ENCODE data around the gene MLXIPL.
"Not testable (repeated sequence)": the region's sequence is repeated elsewhere in the genome, so short reads cannot be mapped to it uniquely, and the experiment has no call there.

MLXIPL gene

GRCh38 chr7:73550093-73550492, 74.2 kb downstream of the MLXIPL start:
- DNase-seq (ENCODE audit: low read depth in 2 of 2), result not testable (repeated sequence)

DNA sequence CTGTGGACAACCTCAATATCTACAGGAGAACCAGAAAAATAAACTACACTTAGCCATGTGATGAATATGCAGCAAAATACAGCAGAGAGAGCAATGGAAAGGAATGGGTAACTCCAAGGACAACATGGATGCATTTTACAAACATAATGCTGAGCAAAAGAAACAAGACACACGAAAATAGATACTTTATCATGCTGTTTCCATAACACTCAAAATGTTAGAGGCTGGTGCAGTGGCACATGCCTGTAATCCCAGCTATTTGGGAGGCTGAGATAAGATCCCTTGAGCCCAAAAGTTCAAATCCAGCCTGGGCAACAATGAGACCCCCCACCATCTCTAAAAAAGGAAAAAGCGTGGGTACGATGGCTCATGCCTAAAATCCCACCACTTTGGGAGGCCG, 75.1 kb downstream of the MLXIPL start:
- no peak for DNase-seq (ENCODE audit: low read depth in 2 of 2)

- DNase-seq (ENCODE audit: low read depth in 2 of 2), result no peak
Observed at GRCh38 chr7:73547841-73548240, 76.5 kb downstream of the MLXIPL start.

- no peak for DNase-seq (ENCODE audit: low read depth in 2 of 2)
Observed at GRCh38 chr7:73544678-73545077, 79.6 kb downstream of the MLXIPL start.

All from fibroblast of skin of left biceps (primary cell).